AG04450 (cell line): Measurements from ENCODE around the gene ZNF532. TPM values are rescaled to one million over a fixed set of nuclear protein-coding genes. Genes with fewer than 3 reads are reported as not detected.

Source experiments
- CTCF ChIA-PET: fragments of 300-600, 350-600 bp; formaldehyde crosslinking; extraction: SDS; loops from one replicate; lab custom pipeline; 2022; ENCODE audit warnings: antibody characterized with exemption, inconsistent platforms; lab: Charles Lee
- POLR2A ChIA-PET: fragments of 350-600 bp; formaldehyde crosslinking; extraction: SDS; loops from one replicate; lab custom pipeline; 2021; ENCODE audit warnings: antibody characterized with exemption, inconsistent platforms; lab: Yijun Ruan, JAX
- DNase-seq: peaks from one replicate; pipeline ENCODE4 v3.0.0-alpha.2; 2011; ENCODE audit warnings: low read depth, low spot score
- H3K27ac ChIP-seq: one replicate; pipeline ENCODE4 v1.5.1; 2012; ENCODE audit warnings: low read depth, low read length, control low read depth
- H3K27me3 ChIP-seq: one replicate; pipeline ENCODE4 v1.6.0; 2012; ENCODE audit warnings: low read length; ENCODE audit not compliant: control insufficient read depth, insufficient read depth
- H3K4me3 ChIP-seq: 2 replicates; pipeline ENCODE4 v1.5.1; 2011; ENCODE audit warnings: mild to moderate bottlenecking, low read depth, low read length, control low read depth
- H3K9me3 ChIP-seq: 2 replicates; pipeline ENCODE4 v1.5.1; 2012; ENCODE audit warnings: low read length; ENCODE audit not compliant: control insufficient read depth, insufficient read depth
- polyA plus RNA-seq: library from polyadenylated mRNA; depleted of rRNA; stranded (reverse); fragments of >200 nt; gene quantifications from 2 replicates; pipeline ENCODE4 v1.2.3, GENCODE V29; 2011
- TF ChIP-seq, protein P1 (sequence below): IDR thresholded peaks from 2 replicates; pipeline ENCODE4 v1.5.1; 2011; ENCODE audit warnings: low read depth, low read length, control low read depth, inconsistent platforms

The ZNF532 gene
- polyA plus RNA-seq, 1 experiment: 69.7 TPM

DNA sequence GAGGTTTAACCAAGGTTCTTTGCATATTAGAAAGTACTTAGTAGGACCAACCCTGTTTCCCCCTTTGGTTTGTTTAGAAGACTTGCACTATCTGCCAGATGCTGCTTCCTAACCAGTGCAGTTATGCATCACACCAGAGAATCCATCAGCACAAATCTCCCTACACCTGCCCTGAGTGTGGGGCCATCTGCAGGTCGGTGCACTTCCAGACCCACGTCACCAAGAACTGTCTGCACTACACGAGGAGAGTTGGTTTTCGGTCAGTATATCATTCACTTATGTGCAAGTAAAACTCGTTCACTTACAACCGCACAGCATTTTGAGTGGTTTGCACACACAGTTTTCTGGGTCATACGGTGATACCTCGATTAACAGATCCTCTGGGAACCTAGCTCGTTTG lies 69.7 kb downstream of the ZNF532 start:
- ChIA-PET POLR2A (no interaction called here), CTCF (no interaction called here)
- no peak for DNase-seq
- H3K4me3 ChIP-seq: no peak overlapping the region
- TF ChIP-seq, protein P1, sequence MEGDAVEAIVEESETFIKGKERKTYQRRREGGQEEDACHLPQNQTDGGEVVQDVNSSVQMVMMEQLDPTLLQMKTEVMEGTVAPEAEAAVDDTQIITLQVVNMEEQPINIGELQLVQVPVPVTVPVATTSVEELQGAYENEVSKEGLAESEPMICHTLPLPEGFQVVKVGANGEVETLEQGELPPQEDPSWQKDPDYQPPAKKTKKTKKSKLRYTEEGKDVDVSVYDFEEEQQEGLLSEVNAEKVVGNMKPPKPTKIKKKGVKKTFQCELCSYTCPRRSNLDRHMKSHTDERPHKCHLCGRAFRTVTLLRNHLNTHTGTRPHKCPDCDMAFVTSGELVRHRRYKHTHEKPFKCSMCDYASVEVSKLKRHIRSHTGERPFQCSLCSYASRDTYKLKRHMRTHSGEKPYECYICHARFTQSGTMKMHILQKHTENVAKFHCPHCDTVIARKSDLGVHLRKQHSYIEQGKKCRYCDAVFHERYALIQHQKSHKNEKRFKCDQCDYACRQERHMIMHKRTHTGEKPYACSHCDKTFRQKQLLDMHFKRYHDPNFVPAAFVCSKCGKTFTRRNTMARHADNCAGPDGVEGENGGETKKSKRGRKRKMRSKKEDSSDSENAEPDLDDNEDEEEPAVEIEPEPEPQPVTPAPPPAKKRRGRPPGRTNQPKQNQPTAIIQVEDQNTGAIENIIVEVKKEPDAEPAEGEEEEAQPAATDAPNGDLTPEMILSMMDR: no peak
- no peak overlapping the region for H3K27ac ChIP-seq
- no peaks in the 10 kb centered on the region for H3K27me3 ChIP-seq
- no peaks in the 10 kb centered on the region for H3K9me3 ChIP-seq

DNA sequence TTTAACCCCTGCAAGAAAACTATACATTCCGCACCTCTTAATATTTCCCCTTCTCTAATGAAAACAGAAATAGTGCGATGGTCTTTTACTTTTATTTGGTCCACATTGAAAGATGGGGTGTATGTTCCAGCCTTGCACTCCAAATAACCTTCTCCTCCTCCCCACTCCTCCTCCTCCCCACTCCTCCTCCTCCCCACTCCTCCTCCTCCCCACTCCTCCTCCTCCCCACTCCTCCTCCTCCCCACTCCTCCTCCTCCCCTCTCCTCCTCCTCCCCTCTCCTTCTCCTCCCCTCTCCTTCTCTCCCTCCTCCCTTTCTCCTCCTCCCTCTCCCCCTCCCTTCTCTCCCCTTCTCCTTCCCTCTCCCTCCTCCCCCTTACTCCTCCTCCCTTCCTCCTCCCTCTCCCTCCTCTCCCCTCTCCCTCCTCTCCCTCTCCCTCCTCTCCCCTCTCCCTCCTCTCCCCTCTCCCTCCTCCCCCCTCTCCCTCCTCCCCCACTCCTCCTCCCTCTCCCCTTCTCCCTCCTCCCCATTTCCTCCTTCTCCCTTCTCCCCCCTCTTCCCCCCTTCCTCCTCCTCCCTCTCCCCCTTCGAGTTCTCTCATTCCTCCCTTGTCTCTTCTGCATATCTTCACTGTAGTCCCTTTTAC lies 70.4 kb downstream of the ZNF532 start:
- Histone ChIP-seq H3K4me3 (no peak overlapping the region), H3K27me3 (no peaks in the 10 kb centered on the region), H3K27ac (no peak overlapping the region), H3K9me3 (no peaks in the 10 kb centered on the region)
- ChIA-PET CTCF (no interaction called here), POLR2A (no interaction called here)
- TF ChIP-seq, protein P1: no peak
- no peak for DNase-seq

DNA sequence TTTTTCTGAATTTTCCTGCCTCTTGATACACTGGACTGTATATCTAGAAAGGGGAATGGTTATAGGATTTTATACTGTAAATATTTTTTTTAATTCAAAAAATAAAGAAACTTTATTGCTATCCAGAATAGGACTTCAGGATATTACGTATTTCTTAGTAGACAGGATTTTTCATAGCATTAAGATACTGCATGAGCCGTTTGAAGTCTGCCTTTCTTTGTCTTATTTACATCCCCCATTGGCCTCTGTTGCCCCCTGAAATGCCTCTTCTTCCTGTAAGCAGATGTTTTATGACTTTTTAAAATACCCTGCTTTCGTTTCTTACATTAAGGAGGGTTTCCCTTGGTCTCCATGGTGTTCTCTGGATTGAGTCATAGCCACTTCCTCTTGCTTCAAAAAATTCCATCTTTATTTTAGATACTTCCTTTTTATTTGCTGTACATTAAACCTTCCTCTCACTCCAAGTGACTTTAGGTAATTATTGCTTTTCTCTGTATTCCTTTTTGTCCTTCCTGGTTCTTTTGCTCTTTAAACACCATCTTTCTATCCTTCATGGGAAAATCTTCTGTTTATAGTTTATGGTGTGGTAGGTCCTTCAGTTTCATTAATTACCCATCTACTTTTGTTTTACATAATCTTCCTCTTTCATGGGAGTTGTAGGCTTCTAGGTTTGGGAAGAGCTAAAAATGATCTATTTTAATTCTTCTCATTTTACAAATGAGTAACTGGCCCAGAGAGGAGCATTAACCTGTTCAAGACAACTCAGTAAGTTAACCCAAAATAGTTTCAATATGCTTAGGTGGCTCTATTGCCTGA lies 72.6 kb downstream of the ZNF532 start:
- POLR2A ChIA-PET: no interaction called here
- Histone ChIP-seq H3K27me3 (no peaks in the 10 kb centered on the region), H3K9me3 (no peaks in the 10 kb centered on the region), H3K27ac (no peak overlapping the region), H3K4me3 (no peak overlapping the region)
- CTCF ChIA-PET: interaction anchor here (0.8 kb wide), 1 partner anchor 29 kb away, joined by 3 read pairs; no protein-coding TSS in a partner anchor
- TF ChIP-seq, protein P1: no peak
- no peak for DNase-seq

DNA sequence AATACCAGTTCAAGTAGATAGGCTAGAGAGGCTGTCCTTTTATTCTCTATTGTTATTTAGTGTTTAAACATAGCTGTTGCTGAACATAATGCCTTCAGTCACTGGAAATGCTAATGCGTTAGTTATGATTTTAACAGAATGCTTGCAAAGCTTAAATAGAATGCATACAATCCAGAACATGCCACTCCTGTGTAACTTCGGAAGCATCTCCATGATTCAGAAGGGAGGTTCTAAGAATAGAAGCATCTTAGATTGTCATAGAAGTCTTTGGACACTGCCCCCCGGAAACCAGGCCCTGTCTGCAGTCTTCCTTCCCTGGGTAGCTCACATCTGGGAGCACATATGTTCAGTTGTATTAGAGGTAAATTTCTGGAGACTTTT lies 73.2 kb downstream of the ZNF532 start:
- no peaks in the 10 kb centered on the region for H3K27me3 ChIP-seq
- CTCF ChIA-PET: interaction anchor here (0.7 to 0.8 kb wide), 2 partner anchors 8 to 28 kb away, joined by 3 to 4 read pairs; no protein-coding TSS in a partner anchor
- no peak overlapping the region for H3K27ac ChIP-seq
- POLR2A ChIA-PET: no interaction called here
- TF ChIP-seq, protein P1: no peak
- DNase-seq: no peak
- H3K4me3 ChIP-seq: no peak overlapping the region
- H3K9me3 ChIP-seq: no peaks in the 10 kb centered on the region

DNA sequence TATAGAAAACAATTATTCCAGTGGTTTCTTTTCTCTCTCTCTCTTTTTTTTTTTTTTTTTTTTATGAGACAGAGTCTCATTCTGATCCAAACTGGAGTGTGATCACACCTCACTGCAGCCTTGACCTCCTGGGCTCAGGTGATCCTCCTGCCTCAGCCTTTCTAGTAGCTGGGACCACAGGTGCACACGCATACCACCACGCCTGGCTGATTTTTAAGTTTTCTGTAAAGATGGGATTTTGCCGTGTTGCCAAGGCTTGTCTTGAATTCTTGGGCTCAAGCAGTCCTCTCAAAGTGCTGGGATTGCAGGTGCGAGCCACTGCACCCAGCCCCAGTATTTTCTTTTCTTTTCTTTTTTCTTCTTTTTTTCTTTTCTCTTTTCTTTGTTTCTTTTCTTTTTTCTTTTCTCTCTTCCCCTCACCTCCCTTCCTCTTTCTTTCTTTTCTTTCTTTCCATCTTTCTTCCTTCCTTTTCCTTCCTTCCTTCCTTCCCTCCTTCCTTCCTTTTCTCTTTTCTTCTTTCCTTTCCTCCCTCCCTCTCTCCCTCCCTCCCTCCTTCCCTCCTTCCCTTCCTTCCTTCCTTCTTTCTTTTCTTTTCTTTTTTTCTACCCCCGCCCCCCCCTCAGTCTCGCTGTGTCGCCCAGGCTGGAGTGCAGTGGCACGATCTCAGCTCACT lies 76.9 kb downstream of the ZNF532 start:
- no peaks in the 10 kb centered on the region for H3K27me3 ChIP-seq
- H3K4me3 ChIP-seq: no peak overlapping the region
- CTCF ChIA-PET: no interaction called here
- no peaks in the 10 kb centered on the region for H3K9me3 ChIP-seq
- POLR2A ChIA-PET: no interaction called here
- no peak overlapping the region for H3K27ac ChIP-seq
- no peak for DNase-seq
- TF ChIP-seq, protein P1: no peak
